HT1080 (cell line): ENCODE data around the gene RASGEF1C. TPM values are rescaled to one million over a fixed set of nuclear protein-coding genes. Genes with fewer than 3 reads are reported as not detected.
"Not testable (repeated sequence)": the region's sequence is repeated elsewhere in the genome, so short reads cannot be mapped to it uniquely, and the experiment has no call there.

Source experiments
- DNase-seq: peaks from one replicate; pipeline ENCODE4 v3.0.0-alpha.2; 2015; ENCODE audit warnings: low read depth
- total RNA-seq: library from RNA; depleted of rRNA; stranded (reverse); fragments of >200 nt; shearing (Covaris generic); gene quantifications from 2 replicates; pipeline ENCODE4 v1.2.3, GENCODE V29; 2014

Gene RASGEF1C
- total RNA-seq, 1 experiment from 2014 or later, result not detected

DNA sequence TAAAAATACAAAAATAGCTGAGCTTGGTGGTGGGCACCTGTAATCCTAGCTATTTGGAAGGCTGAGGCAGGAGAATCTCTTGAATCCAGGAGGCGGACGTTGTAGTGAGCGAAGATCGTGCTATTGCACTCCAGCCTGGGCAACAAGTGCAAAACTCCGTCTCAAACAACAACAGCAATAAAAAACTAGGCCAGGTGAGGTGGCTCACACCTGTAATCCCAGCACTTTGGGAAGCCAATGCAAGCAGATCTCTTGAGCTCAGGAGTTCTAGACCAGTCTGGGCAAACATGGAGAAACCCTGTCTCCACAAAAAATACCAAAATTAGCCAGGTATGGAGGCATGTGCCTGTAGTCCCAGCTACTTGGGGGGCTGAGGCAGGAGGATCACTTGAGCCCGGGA, 84.3 kb downstream of the RASGEF1C start:
- DNase-seq, result not testable (repeated sequence)

DNA sequence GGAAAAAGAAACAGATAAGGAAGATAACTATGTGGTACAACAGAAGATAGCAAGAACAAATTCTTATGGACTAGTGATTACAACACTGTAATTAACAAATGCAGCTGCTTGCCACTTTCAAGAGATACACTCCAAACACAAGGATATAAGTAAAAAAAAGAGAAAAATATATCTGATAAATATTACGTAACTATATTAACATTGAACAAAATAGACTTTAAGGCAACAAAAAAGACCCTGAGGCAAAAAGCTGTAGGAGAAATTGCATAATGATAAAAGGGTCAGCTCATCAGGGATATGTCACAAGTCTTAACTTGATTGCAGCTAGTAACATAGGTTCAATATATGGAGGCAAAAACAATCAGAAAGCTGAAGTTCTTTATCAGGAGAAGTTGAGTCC, 86.1 kb downstream of the RASGEF1C start:
- no peak for DNase-seq

DNA sequence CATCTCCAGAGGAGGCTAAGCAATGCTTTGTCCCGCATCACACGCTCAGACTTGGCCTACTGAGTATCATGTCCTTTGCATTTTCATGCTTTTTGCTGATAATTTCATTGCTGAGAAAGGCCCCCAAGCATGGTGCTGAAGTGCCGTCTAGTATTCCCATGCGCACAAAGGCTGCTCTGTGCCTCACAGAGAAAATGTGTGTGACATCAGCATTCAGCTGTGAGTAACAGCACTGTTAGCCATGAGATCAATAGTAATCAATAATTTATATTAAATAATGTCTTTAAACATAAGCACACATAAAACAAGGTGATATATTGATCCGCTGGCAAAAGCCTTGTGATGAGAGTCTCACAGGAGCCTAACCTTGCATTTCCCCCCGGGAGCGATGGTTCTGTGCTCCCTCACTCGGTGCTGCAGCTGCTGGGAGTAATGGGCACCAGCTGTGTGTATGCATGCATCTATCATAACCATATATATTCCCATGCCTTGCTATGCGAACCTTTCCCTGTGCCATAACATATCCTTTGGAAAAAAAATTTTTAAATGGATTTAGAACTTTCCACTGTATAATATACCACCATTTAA, 87.1 kb downstream of the RASGEF1C start:
- no peak for DNase-seq

DNA sequence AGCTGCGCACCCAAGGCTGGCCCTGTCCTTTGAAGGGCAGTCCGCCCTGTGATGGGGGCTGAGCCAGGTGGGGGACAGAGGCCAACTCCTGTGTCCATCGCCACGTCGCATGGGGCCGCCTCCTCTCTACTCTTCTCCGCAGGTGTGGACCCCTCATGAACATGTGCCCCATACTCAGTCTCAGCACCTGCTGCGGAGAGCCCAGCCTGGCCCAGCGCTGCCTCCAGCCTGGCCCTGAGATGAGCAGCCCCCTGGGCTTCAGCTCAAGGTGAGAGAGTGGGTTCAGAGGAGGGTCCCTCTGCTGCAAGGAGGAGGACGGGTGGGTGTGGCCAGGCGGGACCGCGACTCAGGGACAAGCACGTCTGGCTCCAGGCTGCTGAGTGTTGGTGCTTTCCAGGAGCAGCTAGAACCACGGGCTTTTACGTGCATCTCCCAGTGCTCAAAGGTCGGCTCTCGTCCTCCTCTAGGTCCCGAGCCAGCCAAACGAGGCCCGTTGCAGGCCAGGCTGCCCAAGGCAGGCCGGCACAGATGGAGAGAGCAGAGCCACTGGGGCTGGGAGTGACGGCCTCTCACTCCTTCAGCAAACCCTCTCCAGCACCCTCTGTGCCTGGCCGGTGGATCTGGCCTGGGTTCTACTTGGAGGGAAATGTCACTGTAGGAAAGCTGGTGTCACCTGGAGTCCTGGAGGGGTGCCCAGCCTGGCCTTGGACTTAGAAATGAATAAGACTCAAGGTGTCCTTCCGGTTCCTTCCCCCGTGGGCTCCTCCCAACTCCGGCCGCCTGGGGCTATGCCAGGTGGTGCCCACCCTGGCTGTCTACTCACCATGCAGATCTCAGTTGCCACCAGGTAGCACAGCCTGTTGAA, 88.5 kb downstream of the RASGEF1C start:
- no peak for DNase-seq

DNA sequence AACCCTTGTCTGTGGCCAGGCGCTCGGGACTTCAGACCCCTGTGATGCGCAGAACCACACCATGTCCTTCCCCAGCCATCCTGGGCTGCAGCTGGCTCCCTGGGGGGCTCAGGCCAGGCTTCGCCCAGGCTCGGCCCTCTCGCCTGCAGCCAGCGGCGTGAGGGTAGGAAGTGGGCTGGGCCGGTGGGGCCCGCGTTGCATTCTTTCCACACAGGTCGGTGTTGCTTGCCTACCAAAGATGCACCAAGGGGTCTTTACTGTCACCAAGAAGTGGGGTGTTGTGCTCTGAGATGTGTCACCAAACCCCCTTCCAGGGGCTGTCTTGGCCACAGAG, 89.1 kb downstream of the RASGEF1C start:
- no peak for DNase-seq

DNA sequence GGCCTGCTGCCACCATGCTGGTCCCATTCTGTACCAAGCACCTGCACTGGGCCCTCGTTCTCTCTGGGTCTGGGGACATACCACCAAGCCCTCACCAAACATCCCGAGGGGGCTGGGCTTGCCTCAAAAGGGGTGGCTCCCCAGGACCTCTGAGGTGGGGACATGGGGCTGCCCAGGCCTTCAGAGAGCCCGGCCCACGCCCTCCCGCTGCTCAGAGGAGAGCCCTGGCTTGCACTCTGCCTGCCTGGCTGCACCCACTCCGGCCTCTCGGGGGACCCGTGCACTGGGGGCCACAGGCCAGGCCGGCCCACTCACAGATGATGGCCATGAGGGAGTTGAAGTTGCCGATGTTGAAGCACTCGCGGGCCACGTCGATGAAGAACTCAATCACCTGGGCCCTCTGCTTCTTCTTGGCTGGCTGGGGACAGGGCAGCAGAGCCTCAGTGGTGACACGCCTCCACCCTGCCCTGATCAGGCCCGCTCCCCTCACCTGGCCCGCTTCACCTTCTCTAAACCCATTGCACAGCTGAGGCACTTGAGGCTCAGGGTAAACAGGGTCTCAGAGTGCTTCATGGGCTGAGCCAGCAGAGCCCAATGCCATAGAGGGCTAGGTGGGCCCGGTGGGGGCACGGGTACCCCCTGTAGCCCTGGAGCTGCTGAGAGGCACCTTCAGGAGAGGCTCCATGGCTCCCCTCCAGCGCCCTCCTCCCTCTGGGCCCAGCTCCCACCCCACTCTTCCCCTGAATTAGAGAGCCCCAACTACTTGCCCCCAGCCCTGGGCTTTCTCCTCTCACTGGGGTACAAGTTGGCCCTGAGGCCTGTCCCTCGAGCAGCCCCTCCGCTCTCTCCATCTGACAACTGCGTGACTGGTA, 89.7 kb downstream of the RASGEF1C start:
- DNase-seq, result no peak

DNA sequence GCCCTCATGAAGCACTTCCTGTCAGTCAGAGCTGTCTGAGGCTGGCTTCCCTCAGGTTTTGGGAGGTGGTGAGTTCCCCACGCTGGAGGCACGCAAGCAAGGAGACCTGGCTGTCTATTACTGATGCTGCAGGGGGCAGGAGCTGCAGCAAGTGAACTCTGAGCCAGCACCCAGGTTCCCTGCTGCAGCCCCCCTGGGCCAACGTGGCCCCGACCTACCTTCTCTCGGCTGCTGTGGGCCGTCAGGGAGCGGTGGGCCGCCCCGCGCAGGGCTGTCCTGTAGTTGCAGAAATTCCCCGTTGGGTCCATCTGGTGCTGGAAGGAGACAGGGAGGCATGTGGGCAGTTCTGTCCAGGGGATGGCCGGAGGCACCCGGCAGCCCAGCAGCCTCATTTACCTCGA, 90.6 kb downstream of the RASGEF1C start:
- DNase-seq, result no peak

DNA sequence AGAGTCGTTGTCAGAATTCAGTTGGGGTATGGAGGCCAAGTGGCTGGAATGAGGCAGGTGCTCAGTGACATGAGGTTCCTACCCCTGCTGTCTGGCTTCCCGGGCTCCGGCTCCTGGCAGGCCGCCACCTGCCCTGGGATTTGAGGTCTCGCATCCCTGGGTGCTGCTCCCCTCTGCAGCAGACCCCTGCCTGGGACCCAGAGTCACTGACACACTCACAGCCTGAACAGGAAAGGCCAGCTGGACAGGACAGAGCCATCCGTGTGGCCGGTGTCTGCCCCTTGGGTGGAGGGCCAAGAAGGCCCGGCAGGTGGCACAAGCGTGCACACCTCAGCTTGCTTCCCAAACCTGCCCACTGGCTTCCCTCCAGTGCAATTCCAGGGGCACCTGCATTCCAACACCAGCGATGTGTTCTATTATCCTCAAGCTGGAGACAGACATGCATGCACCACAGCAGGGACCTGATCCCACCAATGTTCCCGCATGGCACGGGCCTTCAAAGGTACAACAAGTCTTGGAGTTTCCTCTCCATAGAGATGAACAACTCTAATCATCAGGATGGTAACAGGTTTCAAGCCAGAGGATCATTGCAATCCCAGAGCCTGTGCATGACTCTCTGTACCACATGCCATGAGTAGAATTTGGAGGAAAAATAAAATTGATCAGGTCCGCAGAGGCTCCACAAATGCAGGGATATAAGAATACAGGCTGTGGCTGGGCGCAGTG, 91.8 kb downstream of the RASGEF1C start:
- DNase-seq, result no peak

DNA sequence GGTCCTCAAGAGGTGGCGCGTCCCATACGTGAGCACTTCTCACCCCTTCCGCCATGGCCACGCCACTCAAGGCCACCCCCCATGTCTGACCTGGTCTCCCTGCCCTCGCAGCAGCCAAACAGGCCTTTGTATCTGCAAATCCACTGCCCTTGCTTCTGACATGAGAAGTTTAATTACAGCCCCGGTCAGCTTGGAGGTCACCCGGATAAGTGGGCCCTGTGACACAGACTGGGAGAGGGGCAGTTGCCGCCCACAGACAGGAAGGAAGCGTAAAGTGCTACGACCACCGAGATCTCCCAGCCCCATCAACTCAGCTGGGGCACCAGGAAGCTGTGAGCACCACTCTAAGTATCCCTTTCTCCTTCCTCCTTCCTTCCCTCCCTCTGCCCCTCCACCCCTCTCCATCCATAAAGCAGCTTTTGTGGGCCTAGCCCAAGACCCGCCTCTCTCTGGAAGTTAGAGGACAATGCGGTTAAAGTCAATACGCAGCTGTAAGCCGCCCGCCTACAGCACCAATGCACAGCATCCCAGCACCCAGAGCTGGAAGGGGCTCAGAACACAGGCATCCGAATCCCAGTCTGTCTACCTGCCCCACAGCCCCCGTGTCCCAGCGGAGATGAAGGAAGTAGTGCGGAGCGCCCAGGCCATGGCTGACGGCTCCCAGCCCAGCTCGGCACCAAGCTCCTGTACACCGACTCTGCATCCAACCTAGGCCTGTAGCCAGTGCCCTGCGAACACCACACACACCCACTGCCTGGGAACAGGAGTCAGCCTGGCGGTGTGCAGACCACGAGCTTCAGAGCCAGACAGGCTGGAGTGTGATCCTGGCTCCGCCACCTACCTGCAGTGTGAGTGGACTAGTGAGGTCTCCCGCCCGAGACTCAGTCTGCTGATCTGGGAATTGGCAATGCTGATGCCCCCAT, 92.7 kb downstream of the RASGEF1C start:
- DNase-seq, result no peak

DNA sequence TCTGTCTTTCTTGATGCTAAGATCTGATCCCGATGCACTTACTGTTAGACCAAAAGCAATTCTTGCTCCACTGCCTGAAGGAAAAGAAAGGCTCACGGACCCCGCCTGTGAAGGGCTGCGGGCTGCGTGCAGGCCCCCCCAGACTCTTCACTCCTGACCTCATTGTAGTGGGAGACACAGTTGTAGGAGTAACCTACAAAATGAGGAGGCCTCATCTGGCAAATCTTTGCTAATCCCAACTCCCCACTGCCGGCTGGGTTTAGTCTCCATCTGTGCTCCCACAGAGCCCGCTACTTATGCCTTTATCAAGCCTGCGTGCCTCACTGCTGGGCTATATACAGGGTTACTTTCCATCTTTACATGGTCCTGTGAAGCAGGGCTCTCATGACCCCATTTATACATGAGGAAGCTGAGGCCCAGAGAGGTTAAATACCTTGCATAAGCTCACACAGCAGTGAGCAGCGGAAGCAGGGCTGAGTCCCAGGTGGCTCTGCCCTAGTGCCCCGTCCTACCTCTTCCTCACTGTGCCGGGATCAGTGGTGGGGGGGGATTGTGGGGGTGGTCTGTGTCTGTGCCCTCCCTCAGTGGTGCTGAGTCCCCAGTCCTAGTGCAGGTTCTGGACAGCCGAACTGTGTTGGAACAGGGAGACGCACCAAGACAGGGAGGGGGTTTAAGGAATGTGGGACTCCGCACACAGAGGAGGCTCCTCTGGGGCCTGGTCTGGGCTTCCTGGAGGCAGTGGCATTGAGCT, 93.5 kb downstream of the RASGEF1C start:
- no peak for DNase-seq

DNA sequence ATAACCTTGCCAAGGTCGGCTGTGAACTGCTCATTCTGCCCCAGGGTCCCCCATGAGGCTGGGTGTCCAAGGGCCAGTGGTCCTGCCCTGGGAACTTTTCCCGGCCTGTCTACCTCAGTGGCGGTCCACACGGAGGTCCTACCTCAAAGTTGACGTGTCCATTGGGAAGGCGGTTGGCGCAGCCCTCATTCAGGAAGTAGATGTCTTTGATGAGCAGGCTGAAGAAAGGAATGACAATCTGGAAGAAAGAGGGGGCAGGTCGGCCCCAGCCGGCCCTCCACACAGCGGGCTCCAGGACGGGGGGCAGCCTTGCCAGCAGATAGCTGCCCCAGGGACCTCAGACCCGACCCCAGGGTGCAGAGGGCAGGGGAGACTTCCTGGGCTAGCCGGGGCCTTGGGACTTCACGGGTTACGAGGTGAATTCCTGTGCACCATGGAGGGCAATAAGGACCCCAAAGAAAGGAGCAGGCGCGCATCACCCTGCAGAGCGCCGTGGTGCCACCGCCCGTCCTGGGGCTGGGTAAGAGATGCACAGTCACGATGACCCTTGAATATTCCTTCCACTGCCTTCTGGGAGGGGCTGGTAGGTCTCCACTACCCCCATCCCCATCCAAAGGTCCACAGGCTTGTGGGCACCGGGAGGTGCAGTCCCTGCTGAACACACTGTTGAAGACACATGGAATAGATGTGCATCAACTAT, 94.6 kb downstream of the RASGEF1C start:
- no peak for DNase-seq

DNA sequence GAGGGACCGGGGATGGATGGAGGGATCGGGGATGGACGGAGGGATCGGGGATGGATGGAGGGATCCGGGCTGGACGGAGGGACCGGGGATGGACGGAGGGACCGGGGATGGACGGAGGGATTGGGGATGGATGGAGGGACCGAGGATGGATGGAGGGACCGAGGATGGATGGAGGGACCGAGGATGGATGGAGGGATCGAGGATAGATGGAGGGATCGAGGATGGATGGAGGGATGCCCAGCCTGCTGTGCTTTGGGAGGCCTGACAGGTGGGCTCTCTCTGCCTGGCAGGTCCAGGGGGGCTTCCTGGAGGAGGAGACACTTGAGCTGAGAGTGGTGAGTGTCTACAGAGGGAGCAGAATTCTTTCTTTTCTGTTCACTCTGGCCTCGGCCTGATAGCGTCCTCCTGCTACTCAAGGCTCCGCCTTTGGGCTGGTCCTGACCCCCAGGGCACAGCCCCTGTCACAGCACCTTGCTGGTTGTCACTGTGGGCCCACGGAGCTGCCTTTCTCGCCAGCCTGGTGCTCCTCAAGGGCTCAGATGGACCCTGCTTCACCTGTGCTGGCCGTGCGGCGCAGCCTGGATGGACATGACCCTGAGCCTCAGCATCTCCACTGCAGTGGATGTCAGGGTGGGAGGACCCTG, 95.2 kb downstream of the RASGEF1C start:
- DNase-seq, result no peak

DNA sequence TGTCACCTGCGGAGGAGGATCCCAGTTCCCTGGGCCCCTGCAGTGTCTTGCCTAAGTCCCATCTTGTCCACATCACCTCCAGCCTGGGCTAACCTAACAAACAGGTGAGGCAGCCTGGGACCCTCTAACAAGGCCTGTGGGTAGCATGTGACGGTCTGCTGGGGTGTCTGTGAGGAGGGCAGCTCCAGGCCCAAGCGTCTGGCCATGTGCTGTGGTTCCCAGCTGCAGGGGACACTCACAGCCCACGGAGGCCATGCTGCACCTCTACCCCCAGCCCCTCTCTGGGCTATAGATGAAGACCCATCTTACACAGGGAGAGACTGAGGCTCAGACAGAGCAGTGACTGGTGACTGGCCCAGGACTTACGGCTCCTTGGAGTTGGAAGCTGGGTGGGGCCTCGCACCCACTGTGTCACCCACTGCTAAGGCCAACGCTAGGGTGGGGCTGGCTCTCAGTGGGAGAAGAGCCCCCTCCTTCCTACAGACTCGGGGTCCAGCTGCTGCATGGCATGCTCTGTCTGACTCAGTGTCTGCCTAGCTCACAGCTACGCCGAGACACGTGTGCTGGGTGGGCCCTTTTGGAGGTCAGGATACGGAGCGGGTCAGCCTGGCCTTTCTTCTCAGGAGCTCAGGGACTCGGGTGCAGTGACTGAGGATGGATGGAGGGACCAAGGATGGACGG, 96.7 kb downstream of the RASGEF1C start:
- no peak for DNase-seq

DNA sequence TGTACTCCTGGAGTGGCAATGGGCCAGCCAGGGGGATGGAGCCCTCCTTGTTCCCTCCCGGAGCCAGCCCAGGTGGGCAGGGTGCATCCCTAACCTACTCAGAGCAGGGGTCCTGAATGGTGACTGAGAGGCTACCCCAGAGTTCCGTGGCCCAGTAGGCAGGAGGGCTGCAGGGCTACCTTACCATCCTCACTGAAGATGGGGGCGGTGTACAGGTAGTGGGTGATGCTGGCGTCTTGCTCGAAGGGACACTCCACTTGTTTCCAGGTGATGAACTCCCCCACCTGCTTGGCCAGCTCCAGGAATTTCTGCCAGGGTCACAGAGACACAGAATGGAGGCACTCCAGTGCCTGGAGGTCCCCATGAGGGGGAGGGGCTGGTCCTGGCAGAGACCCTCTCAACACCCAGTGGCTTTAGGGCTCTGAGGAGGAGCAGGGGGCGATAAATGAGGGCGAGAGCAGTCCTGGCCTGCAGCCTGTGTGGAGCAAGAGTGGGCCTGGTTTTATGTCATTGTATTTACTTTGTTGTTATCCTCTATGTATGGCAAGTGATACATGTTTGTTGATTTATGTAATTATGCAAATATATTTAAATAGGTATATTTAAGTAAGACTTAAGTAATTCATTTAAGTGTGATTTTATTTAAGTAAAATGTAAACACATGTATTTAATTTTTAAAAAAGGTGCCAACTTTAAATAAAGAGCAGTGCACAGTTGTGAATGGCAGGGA, 97.6 kb downstream of the RASGEF1C start:
- DNase-seq, result no peak

DNA sequence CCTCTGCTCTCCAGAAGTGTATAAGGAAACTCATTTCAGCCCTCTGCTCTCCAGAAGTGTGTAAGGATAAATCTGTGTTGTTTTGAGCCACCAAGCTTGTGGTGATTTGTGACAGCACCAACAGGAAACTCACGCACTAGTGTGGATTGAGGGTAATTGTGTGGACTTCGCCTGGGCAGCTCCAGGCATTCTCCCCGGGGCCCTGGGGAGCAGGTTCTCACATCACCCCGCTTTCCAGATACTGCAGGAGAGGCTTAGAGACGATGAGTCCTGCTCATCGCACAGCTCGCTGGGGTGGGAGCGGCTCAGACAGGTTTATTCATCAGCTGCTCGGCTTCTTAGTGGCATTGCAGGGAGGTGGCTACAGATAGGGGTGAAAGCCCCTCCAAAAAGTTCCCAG, 99.1 kb downstream of the RASGEF1C start:
- no peak for DNase-seq

DNA sequence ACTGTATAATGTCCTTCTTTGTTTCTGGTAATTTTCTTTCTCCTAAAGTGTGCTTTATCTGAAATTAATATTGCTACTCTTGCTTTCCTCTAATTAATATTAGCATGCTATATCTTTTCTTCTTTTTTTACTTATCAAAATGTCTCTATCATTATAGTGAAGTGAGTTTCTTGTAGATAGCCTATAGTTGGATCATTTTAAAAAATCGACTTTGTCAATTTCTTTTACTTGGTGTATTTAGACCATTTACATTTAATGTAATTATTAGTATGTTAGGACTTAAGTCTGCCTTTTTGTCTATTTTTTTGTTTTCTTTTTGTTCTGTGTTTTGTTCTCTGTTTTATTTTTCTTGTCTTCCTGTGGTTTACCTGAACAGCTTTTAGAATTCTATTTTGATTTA, 102.0 kb downstream of the RASGEF1C start:
- DNase-seq, result no peak

DNA sequence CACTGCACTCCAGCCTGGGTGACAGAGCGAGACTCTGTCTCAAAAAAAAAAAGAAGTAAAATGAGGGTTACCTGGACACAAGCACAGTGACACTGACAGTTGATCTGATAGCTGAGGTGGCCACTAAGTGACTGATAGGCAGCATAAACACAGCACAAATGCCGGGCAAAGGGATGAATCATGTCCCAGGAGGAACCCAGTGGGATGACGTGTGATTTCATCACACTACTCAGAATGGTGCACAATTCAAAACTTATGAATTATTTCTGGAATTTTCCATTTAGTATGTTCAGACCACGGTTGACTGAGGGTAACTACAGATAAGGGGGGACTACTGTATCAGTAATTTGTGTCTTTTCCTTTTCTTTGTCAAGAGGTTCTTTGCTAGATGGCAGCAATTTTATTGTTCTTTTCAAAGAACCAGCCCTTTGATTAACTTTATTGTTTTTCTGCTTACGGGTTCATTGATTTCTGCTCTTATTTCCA, 103.1 kb downstream of the RASGEF1C start:
- no peak for DNase-seq
